Neural cell (in vitro differentiated cells): Measurements from ENCODE around the gene SLC25A13.

Experiments
- CTCF ChIP-seq: fragments of 450-650 bp; IDR thresholded peaks from 2 replicates; pipeline ENCODE4 v1.5.1; 2014; ENCODE audit warnings: antibody characterized with exemption, mild to moderate bottlenecking, moderate library complexity; ENCODE audit not compliant: poor library complexity, severe bottlenecking
- EZH2 ChIP-seq: fragments of 200-600, 300-800 bp; shearing (Covaris generic), sonication (generic); IDR thresholded peaks from 2 replicates; pipeline ENCODE4 v1.6.1; 2014; ENCODE audit warnings: antibody characterized with exemption, low read length, borderline replicate concordance, mild to moderate bottlenecking; ENCODE audit not compliant: insufficient read depth, poor library complexity, severe bottlenecking
- POLR2AphosphoS5 ChIP-seq: IDR thresholded peaks from 2 replicates; pipeline ENCODE4 v1.6.1; 2012
- RAD21 ChIP-seq: fragments of 450-650 bp; conservative IDR thresholded peaks from 2 replicates; pipeline ENCODE4 v1.6.1; 2014; ENCODE audit warnings: antibody characterized with exemption, mild to moderate bottlenecking, moderate library complexity
- SMC3 ChIP-seq: fragments of 450-650 bp; conservative IDR thresholded peaks from 2 replicates; pipeline ENCODE4 v1.6.1; 2014; ENCODE audit warnings: antibody characterized with exemption, mild to moderate bottlenecking, moderate library complexity; ENCODE audit not compliant: poor library complexity

GRCh38 chr7:96248405-96248804 lies 73.5 kb downstream of the SLC25A13 start:
- TF ChIP-seq CTCF (no peak), SMC3 (no peak), POLR2AphosphoS5 (no peak), RAD21 (no peak), EZH2 (no peak)
